SIG-M5 (cell line): ENCODE data around the gene ZNF22.

Experiments used
- DNase-seq: peaks from one replicate; lab custom pipeline; 2025; lab: John Stamatoyannopoulos, UW

ZNF22 gene

DNA sequence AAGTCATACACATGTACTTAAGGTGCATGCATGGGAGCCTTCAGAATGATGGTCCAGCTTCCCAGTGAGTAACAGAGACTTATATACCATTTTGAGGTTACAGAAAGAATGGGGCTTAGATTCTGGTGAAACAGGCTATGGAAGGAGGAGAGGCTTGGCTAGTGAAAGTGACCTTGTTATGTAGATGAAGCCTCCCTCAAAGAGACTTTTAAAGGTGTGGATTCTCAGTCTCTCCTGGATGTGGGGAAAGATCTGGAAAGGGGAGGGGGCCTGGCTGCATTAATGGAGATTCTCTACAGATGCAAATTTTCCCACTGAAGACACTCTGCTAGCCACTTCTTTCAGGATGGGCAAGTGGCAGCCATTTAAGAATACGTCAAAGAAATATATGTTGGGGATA is 35.6 kb upstream of the ZNF22 start:
- DNase-seq, result no peak

GRCh38 chr10:44965651-44966097 is 35.0 kb upstream of the ZNF22 start:
- DNase-seq, result no peak

DNA sequence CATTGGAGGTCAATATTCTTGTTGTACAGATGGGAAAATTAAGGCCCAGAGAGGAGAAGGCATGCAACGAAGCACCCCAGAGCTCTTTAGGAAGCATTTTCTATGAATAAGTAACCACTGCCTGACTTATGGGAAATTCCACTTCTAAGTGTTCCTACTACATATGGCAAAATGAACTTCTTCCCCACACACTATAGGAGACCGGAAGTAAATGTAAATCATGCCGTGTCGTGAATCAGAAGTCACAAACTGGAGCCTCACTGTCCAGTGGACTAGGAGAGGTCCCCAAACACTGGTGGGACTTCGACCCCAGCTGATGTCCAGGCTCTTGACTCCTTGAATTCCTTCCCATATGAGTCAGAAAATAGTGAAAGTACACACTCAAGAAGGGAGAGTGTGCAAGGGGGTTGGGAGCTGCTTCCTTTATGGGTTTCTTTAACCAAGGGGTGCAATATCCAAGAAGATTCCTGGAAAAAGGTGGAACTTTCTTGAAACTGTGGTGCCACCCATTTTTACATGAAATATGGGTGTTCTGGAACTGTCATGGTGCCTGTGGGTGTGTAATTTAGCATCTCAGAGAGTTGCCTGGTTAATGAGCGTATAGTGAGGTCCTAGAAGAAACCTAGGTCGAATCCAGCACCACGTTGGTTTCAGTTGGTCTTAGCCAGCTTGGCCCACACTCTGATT is 34.5 kb upstream of the ZNF22 start:
- DNase-seq, result no peak

DNA sequence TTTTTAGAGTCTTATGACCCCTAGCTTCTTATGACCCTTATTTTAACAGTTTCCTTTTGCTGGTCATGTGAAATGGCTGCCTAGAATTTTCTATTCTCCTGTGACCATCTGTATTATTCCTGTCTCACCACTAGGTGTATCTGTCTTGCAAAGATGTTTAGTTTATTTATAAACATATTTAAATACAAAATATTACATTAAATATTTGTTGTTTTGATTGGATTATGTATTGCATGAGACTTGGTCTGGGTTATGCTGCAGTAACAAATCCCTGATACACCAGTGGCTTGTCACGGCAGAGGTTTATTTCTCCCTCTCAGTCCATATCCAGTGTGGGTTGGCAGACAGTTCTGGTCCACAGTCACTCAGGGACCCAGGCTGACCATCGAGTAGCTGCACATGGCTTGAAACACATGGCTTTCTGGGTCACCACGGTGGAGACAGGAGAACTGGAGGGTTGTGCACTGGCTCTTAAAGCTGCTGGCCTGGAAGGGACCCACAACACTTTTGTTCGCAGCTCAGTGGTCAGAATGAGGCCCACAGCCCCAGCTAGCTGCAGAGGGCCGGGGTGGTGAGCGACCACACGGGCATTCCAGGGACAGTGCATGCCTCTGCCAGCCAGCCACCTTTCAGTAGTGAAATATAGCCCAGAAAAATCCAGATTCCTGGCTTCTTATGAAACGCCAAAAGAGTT is 33.8 kb upstream of the ZNF22 start:
- DNase-seq, result no peak

DNA sequence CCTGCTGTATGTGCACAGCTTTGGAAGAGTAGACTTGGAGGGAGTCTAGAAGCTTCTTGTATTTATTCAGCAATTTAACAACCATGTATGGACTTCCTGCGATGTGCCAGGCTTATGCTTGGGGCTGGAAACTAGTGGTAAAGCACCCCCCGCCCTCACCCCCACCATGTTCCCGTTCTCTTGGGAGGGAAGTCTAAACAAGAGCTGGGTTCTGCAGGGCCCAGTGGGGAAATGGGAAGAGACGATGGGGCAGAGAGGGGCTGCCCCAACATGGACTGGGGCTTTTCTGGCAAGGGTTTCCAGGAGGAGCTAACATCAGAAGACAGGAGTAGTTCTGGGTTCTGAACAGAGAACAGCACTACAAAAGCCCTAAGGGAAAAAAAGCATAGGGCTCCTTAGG is 33.1 kb upstream of the ZNF22 start:
- no peak for DNase-seq

- peak; percentile 91 for DNase-seq
Measured at GRCh38 chr10:44968091-44968490, 32.6 kb upstream of the ZNF22 start.

DNA sequence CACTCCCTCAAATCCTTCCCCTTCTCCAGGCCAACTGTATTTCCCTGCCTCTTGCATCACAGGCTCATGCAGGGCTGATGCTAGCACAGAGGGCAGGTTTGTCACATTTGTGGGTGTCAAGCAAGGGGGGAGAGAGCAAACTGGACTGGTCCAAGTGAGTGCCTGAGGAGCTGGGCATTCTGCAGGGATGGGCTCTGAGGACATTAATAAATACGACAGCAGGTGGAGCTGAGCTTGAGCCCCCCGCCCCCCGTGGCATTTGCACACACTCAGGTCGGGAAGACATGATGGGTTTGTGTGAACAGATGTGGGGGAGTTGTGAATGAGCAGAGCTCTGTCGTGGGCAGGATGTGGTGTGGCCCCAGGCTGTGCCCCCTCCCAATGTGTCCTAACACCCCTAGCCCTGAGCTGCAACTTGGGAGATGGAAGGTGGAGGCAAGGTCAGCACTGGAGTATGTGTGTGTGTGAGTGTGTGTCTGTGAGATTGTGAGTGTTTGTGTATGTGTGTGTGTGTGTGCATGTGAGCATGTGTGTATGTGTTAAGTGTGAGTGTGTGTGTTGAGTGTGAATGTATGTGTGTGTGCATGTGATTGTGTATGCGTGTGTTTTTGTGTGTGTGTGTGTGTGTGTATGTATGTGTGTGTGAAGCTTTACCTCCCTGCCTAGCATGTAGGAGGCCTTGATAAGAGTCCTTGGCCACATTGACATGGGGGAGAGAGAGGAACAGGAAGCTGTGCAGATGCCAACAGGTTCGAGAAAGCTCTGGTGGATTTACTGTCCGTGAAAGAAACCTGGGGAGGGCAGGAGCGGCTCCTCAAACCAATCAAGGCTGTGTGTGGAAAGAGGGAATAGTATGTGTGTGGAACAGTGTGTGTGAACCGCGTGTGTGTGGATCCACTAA is 32.0 kb upstream of the ZNF22 start:
- peak; percentile 27 for DNase-seq

GRCh38 chr10:44969854-44970253 is 30.9 kb upstream of the ZNF22 start:
- DNase-seq, result no peak

DNA sequence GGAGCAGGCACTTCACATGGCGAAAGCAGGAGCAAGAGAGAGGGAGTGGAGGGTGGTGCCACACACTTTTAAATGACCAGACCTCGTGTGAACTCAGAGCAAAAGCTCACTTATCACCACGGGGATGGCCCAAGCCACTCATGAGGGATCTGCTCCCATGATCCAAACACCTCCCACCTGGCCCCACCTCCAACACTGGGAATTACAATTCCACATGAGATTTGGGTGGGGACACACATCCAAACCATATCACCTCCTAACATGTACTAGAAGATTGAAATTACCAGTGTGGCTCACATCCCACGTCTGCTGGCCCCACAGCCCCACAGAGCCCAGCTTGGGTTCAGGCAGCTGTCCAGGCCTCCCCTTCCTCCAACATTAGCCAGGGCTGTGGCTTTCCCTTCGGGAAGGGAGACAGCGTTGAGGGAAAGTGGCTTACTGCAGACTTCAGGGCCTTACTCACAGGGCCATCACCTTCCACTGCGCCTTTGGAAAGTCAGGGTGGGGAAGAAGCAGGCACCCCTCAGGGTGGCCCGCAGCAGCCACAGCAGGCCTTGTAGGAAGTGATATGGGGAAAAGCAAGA is 29.8 kb upstream of the ZNF22 start:
- DNase-seq, result no peak

DNA sequence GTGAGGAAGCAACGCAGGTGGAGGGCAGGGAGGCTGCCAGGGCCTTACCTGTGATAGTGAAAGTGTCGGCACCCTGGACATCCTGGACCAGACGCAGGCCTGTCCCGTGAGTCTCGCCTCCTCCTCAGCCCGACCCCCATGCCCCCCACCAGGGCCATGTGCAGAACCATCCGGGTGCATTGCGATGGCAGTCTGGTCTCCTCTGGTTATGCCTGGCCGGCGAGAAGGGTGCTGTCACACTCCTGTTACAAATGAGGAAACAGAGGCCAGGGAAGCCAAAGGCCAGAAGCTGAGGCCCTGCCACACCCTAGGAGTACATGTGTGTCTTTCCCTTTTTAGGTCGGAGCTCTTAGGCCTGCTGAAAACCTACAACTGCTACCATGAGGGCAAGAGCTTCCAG is 29.3 kb upstream of the ZNF22 start:
- DNase-seq, result no peak

DNA sequence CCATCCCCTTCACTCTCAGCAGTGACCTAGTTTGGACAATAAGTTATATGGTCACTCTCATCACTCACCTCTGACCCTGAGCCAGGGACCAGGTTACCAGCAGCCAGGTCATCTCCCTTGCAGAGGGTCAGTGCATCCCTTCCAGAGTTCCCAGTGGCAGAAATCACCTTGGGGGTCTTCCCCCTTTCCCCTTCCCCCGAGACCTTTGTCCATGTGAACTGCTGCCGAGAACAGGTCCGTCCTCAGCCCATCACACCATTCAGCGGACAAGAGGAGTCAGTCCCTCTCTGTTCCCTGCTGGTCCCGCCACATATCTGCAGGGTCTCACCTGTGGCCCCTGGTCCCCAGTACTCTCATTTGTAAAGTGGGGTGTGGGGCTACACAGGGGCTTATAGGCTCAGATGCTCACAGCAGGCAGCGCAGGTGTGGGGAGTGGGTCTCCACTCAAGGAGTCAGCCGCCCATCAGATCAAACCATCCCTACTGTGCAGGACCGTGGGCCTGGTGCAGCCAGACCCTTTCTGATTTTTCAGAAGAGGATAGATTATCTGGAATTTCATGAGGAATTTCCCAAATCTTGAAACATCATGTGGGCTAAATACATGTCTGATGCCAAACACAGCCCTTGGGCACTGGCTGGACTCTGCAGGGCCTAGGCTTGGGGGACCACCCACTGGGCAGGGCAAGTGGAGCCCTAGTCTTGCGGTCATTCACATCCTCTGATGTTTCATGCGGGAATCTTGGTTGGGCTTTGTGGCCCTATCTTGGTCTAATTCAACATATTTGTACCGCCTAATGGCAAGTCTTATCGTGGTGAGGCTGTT is 28.6 kb upstream of the ZNF22 start:
- no peak for DNase-seq

- DNase-seq, result no peak
Measured at GRCh38 chr10:44972874-44973306, 27.8 kb upstream of the ZNF22 start.

- no peak for DNase-seq
Measured at GRCh38 chr10:44973323-44974081, 27.2 kb upstream of the ZNF22 start.

- DNase-seq, result no peak
Measured at GRCh38 chr10:44974082-44974627, 26.6 kb upstream of the ZNF22 start.

DNA sequence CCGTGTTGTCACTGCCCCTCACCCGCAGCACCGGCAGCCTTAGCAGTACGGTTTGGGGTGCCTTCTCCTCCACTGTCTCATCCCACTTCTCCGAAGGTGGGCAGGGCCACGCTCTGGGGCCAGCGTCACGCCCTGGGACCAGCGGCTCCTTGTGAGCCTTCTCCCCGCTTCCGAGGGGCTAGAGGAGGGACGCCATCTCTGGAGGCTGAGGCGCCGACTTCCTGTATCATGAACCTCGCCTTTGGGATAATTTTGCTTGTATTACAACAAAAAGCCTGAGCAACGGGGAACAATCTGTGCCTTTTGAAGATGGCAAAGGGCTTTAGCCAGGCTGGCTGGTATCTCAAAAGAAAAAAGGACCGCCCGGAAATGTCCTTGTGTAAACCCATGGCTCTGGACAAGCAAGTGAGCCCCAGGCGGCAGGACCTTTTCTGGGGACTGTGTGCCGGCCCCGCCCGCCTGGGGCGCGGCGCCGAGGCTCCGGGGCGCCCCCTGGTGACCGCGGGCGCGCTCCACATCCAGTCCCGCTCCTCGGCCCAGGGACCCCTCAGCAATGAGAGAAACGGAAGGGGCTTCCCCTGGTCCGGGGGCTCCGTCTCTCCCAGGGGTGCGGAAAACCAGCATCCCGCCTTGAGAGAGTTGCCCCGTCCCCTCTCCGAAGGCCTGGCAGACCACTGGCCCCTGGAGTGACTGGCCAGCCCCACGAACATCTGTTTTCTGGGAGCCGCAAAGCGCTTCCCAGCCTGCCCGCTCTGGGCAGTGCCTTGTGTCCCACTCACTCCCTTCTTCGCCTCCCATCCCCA is 25.9 kb upstream of the ZNF22 start:
- DNase-seq, result no peak

DNA sequence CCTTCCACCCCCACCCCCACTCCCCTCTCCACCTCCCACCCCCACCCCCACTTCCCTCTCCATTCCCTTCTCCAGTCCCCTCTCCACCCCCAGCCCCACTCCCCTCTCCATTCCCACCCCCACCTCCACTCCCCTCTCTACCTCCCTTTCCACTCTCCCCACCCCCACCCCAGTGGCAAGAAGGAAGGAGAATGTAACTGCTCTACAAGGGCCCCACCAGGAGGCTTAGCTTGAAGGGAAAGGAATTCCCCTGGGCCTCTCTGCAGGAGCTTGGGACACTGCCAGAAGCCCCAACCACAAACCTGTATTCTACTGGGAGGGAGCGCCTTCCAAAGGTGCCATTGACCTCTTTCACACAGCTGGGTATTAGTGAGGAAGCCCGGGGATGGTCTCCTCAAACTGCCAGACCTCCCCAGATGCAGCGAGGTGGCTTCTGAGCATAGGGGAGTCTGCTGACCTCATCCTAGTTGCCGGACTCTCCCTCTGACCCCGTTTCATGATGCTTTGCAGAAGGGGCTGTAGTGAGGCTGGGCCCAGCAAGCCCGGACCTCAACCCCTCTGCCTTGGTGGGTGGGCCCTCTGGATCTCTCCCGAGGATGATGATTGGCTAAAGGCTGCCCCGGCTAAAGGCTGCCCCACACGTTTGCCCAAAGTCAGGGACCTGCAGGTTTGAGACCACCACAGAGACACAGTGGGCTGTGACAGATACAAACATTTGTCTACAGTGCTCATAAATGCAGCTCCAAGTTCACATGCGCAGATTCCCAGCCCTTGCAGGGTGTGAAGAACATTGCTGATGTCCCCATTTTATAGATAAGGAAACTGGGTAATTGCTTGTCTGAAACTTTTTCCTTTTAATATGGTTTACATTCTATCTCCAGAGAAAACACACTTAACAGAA is 25.0 kb upstream of the ZNF22 start:
- no peak for DNase-seq

DNA sequence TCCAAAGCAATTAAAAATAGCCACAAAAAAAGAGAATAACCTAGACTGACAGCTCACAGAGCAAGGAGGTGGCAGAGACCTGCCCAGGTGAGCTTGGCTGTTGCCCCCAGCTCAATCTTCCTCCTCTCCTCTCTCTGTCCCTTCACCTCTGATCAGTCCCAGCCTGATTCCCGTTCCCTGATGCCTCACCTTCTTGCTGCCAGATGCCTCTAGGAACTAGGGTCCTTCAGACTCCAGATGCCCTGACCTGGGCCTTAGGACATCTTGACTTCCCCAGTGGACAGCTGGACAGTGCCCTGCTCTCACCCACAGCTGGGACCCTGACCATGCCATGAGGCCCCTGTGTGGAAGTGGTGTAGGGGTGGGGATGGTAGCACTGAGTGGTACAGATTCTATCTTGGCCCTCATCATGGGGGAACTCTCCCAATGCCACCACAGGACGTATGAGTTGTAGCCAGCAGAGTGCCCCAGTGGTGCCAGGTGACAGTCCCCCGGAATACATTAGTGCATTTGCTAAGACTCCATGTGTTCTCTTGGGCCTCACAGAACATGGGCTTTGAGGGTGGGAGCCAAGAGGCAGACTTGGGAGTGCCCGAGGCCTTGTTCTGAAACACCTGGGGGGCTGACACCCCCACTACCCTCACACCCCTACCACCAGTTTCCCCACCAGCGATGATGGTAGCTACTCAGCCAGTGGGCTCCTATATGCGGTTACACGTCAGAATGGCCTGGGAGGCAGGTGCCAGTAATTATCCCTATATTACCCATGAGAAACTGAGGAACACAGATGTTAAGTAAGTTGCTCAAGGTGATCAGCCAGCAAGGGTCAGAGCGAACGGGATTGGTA is 24.1 kb upstream of the ZNF22 start:
- DNase-seq, result no peak
